H9 (cell line): ENCODE measurements around the gene GFI1B. TPM values are rescaled to one million over a fixed set of nuclear protein-coding genes. Genes with fewer than 3 reads are reported as not detected.
A peak's percentile ranks its signal among the peaks of the same experiment; 100 is the strongest.

Experiments
- DNase-seq: peaks from one replicate; pipeline ENCODE4 v3.0.0-alpha.2; 2017
- H2AFZ ChIP-seq: one replicate; pipeline ENCODE4 v1.6.1; 2013; ENCODE audit warnings: mild to moderate bottlenecking, low read length, control low read depth, moderate library complexity
- H2AK5ac ChIP-seq: 2 replicates; pipeline ENCODE4 v1.6.1; 2013; ENCODE audit warnings: low read length, control low read depth, mixed read lengths; ENCODE audit not compliant: insufficient read length
- H2BK120ac ChIP-seq: one replicate; pipeline ENCODE4 v1.6.1; 2013; ENCODE audit warnings: low read depth, mild to moderate bottlenecking, low read length, control low read depth, inconsistent platforms; ENCODE audit not compliant: poor library complexity, severe bottlenecking
- H2BK12ac ChIP-seq: 2 replicates; pipeline ENCODE4 v1.6.1; 2013; ENCODE audit warnings: low read length, control low read depth, mixed read lengths, low read depth; ENCODE audit not compliant: insufficient read length
- H2BK15ac ChIP-seq: 2 replicates; pipeline ENCODE4 v1.6.1; 2013; ENCODE audit warnings: low read depth, low read length, control low read depth
- H2BK20ac ChIP-seq: one replicate; pipeline ENCODE4 v1.6.1; 2013; ENCODE audit warnings: low read depth, mild to moderate bottlenecking, low read length, control low read depth, inconsistent platforms; ENCODE audit not compliant: poor library complexity, severe bottlenecking
- H2BK5ac ChIP-seq: 2 replicates; pipeline ENCODE4 v1.6.1; 2013; ENCODE audit warnings: low read length, control low read depth, mixed read lengths; ENCODE audit not compliant: insufficient read length
- H3K14ac ChIP-seq: 2 replicates; pipeline ENCODE4 v1.6.1; 2013; ENCODE audit warnings: low read length, control low read depth; ENCODE audit not compliant: insufficient read depth
- H3K18ac ChIP-seq: 2 replicates; pipeline ENCODE4 v1.6.1; 2013; ENCODE audit warnings: low read depth, mild to moderate bottlenecking, mixed read lengths, low read length, control low read depth; ENCODE audit not compliant: insufficient read length
- H3K23ac ChIP-seq: 2 replicates; pipeline ENCODE4 v1.6.1; 2013; ENCODE audit warnings: low read length, control low read depth, mixed read lengths, low read depth; ENCODE audit not compliant: insufficient read length
- H3K23me2 ChIP-seq: 2 replicates; pipeline ENCODE4 v1.6.1; 2013; ENCODE audit warnings: low read depth, mild to moderate bottlenecking, mixed read lengths, low read length, control low read depth; ENCODE audit not compliant: insufficient read length, poor library complexity, severe bottlenecking
- H3K27ac ChIP-seq: 2 replicates; pipeline ENCODE4 v1.5.1; 2013; ENCODE audit warnings: low read length, control low read depth, mixed read lengths, low read depth; ENCODE audit not compliant: insufficient read length
- H3K27me3 ChIP-seq: 2 replicates; pipeline ENCODE4 v1.6.1; 2013; ENCODE audit warnings: low read length, control low read depth, inconsistent platforms; ENCODE audit not compliant: insufficient read depth
- H3K4ac ChIP-seq: 2 replicates; pipeline ENCODE4 v1.6.1; 2013; ENCODE audit warnings: low read depth, mild to moderate bottlenecking, control low read depth, inconsistent platforms, low read length, moderate library complexity
- H3K4me1 ChIP-seq: 2 replicates; pipeline ENCODE4 v1.6.1; 2013; ENCODE audit warnings: low read length, control low read depth, inconsistent platforms; ENCODE audit not compliant: insufficient read depth
- H3K4me2 ChIP-seq: 2 replicates; pipeline ENCODE4 v1.6.1; 2013; ENCODE audit warnings: low read length, control low read depth, mixed read lengths; ENCODE audit not compliant: insufficient read length, insufficient read depth
- H3K56ac ChIP-seq: 2 replicates; pipeline ENCODE4 v1.6.1; 2013; ENCODE audit warnings: low read depth, mild to moderate bottlenecking, mixed read lengths, low read length, control low read depth; ENCODE audit not compliant: insufficient read length
- H3K79me1 ChIP-seq: 2 replicates; pipeline ENCODE4 v1.6.1; 2013; ENCODE audit warnings: low read depth, mild to moderate bottlenecking, moderate library complexity, low read length, control low read depth, inconsistent platforms; ENCODE audit not compliant: insufficient read depth, poor library complexity, severe bottlenecking
- H3K79me2 ChIP-seq: 2 replicates; pipeline ENCODE4 v1.6.1; 2013; ENCODE audit warnings: low read length, control low read depth, inconsistent platforms; ENCODE audit not compliant: insufficient read depth
- H3K9ac ChIP-seq: 2 replicates; pipeline ENCODE4 v1.6.1; 2013; ENCODE audit warnings: low read length, control low read depth, mixed read lengths; ENCODE audit not compliant: insufficient read length; ENCODE audit errors: extremely low read depth
- H3K9me3 ChIP-seq: one replicate; pipeline ENCODE4 v1.6.1; 2013; ENCODE audit warnings: low read depth, low read length, inconsistent platforms; ENCODE audit not compliant: control insufficient read depth
- H3T11ph ChIP-seq: one replicate; pipeline ENCODE4 v1.6.1; 2013; ENCODE audit warnings: mild to moderate bottlenecking, low read length, control low read depth, inconsistent platforms
- H4K20me1 ChIP-seq: one replicate; pipeline ENCODE4 v1.6.1; 2013; ENCODE audit not compliant: control insufficient read depth, insufficient read length, insufficient read depth
- H4K5ac ChIP-seq: 2 replicates; pipeline ENCODE4 v1.6.1; 2013; ENCODE audit warnings: low read depth, mild to moderate bottlenecking, mixed read lengths, low read length, control low read depth; ENCODE audit not compliant: insufficient read length
- H4K8ac ChIP-seq: replicated peaks from 2 replicates; pipeline ENCODE4 v1.6.1; 2013; ENCODE audit warnings: low read length, control low read depth, mixed read lengths, low read depth; ENCODE audit not compliant: insufficient read length
- H4K91ac ChIP-seq: 2 replicates; pipeline ENCODE4 v1.6.1; 2013; ENCODE audit warnings: low read depth, mild to moderate bottlenecking, moderate library complexity, mixed read lengths, low read length, control low read depth; ENCODE audit not compliant: insufficient read length
- H3K27ac Mint-ChIP-seq, 3 experiments: 2 replicates in 2 of 3; 3 replicates in 1 of 3; pipeline ENCODE4 v1.8.0; 2020 to 2021; ENCODE audit warnings: mixed read lengths in 3 of 3, mild to moderate bottlenecking in 1 of 3, moderate library complexity in 1 of 3
- H3K27me3 Mint-ChIP-seq: 2 replicates; pipeline ENCODE4 v1.8.0; 2021; ENCODE audit warnings: low read depth, mild to moderate bottlenecking, moderate library complexity, mixed read lengths
- H3K36me3 Mint-ChIP-seq, 3 experiments: 2 replicates in 2 of 3; 3 replicates in 1 of 3; pipeline ENCODE4 v1.8.0; 2020 to 2021; ENCODE audit warnings: low read depth in 3 of 3, mixed read lengths in 3 of 3; ENCODE audit not compliant: insufficient read depth in 1 of 3
- H3K4me1 Mint-ChIP-seq, 2 experiments: 2 replicates each; pipeline ENCODE4 v1.8.0; 2020; ENCODE audit warnings: mixed read lengths in 2 of 2
- H3K4me3 Mint-ChIP-seq, 2 experiments: 2 replicates in 1 of 2; 3 replicates in 1 of 2; pipeline ENCODE4 v1.8.0; 2020 to 2021; ENCODE audit warnings: mild to moderate bottlenecking in 2 of 2, mixed read lengths in 2 of 2, moderate library complexity in 1 of 2
- H3K9me3 Mint-ChIP-seq, 2 experiments: 2 replicates in 1 of 2; 3 replicates in 1 of 2; pipeline ENCODE4 v1.8.0; 2020; ENCODE audit warnings: mild to moderate bottlenecking in 2 of 2, mixed read lengths in 2 of 2, moderate library complexity in 1 of 2
- CTCF ChIP-seq: fragments of 200-600 bp; sonication (generic); conservative IDR thresholded peaks from 3 replicates; pipeline ENCODE4 v1.8.0; 2021; ENCODE audit warnings: antibody characterized with exemption, mild to moderate bottlenecking
- WGBS: extraction: QIAGEN DNeasy Blood & Tissue Kit; methylation state at CpG from one replicate; pipeline ENCODE4 v1.1.7; 2013; ENCODE audit warnings: missing lambda C conversion rate, low lambda C conversion rate, mixed read lengths; ENCODE audit not compliant: insufficient read length; ENCODE audit errors: extremely low coverage; 5-methylcytosine and 5-hydroxymethylcytosine counted together
- total RNA-seq: library from RNA; stranded (reverse); gene quantifications from 2 replicates; pipeline ENCODE4 v1.2.1, GENCODE V29; 2021

GFI1B gene
- total RNA-seq, 1 experiment from 2014 or later, result not detected

GRCh38 chr9:132948482-132949050 is 29.9 kb upstream of the GFI1B start:
- WGBS, result no CpG with 5 or more reads among the region's 18 CpGs
- no peaks in the 10 kb centered on the region; a peak in 1 of 7 replicates for H3K36me3 Mint-ChIP-seq
- no peaks in the 10 kb centered on the region for H3K27me3 Mint-ChIP-seq

More at GRCh38 chr9:132948482-132949050, 29.9 kb upstream of the GFI1B start:
- H3K27ac ChIP-seq, result no peak overlapping the region
- no peak overlapping the region for H4K91ac ChIP-seq
- peaks cover 4% of the 10 kb centered on the region for H3K23me2 ChIP-seq
- no peak overlapping the region for H3K4ac ChIP-seq
- H3K27ac Mint-ChIP-seq, result peak overlapping the region in 2 of 3 experiments; percentile 37 to 64; a peak in 1 of 7 replicates
- no peak overlapping the region for H2BK5ac ChIP-seq
- H3K9me3 ChIP-seq, result no peaks in the 10 kb centered on the region
- H3K79me1 ChIP-seq, result no peaks in the 10 kb centered on the region
- no peak overlapping the region for H2AK5ac ChIP-seq
- TF ChIP-seq CTCF, result no peak
- no peak overlapping the region for H2AFZ ChIP-seq
- no peak overlapping the region for H2BK20ac ChIP-seq
- H3K9me3 Mint-ChIP-seq, result peaks cover 0 to 2% of the 10 kb centered on the region in 2 experiments; a peak in 1 of 5 replicates
- no peak overlapping the region for H3K9ac ChIP-seq
- H2BK120ac ChIP-seq, result no peak overlapping the region
- H4K20me1 ChIP-seq, result no peaks in the 10 kb centered on the region
- no peak overlapping the region for H3K18ac ChIP-seq
- H2BK12ac ChIP-seq, result no peak overlapping the region
- DNase-seq, result no peak
- H3K79me2 ChIP-seq, result no peaks in the 10 kb centered on the region
- H3K23ac ChIP-seq, result no peak overlapping the region
- H3K14ac ChIP-seq, result no peak overlapping the region
- H3T11ph ChIP-seq, result no peak overlapping the region
- no peak overlapping the region for H3K4me2 ChIP-seq
- H4K5ac ChIP-seq, result no peak overlapping the region
- H3K56ac ChIP-seq, result no peak overlapping the region
- no peaks in the 10 kb centered on the region for H3K27me3 ChIP-seq
- H3K4me1 ChIP-seq, result peaks cover 8% of the 10 kb centered on the region; the same call in 1 of the 2 replicates
- no peak overlapping the region for H3K4me3 Mint-ChIP-seq
- H2BK15ac ChIP-seq, result no peak overlapping the region
- no peak overlapping the region for H4K8ac ChIP-seq
- peaks cover 18 to 32% of the 10 kb centered on the region in 2 experiments for H3K4me1 Mint-ChIP-seq
